K562 (cell line): ENCODE data around the gene MYO10. TPM values are rescaled to one million over a fixed set of nuclear protein-coding genes. Genes with fewer than 3 reads are reported as not detected.

Source experiments
- ATAC-seq: fragments of 200-7000 bp; cut with Tn5 transposase; 3 replicates; pipeline ENCODE4 v1.9.1; 2020; ENCODE audit warnings: moderate library complexity
- BruUV-seq: library from RNA; stranded (reverse); fragments of 400-500 nt; replicated peaks from 2 replicates; lab custom pipeline; 2021; lab: Mats Ljungman, UMichigan
- CTCF ChIA-PET: fragments of 300-600 bp; formaldehyde crosslinking; extraction: SDS; loops from one replicate; lab custom pipeline; 2021; ENCODE audit warnings: low intra/inter-chr PET ratio; lab: Yijun Ruan, JAX
- POLR2A ChIA-PET: fragments of 300-600, 350-650 bp; sonication (Branson Sonifier 250); formaldehyde crosslinking; extraction: SDS; loops from one replicate; lab custom pipeline; 2021; ENCODE audit warnings: antibody characterized with exemption, inconsistent platforms; lab: Yijun Ruan, JAX
- DNase-seq, 4 experiments: peaks; one replicate each; pipeline versions ENCODE4 v3.0.0 to v3.0.0-alpha.2; 2011 to 2018; ENCODE audit warnings: low spot score in 3 of 4, mixed read lengths in 3 of 4; ENCODE audit errors: extremely low read depth in 1 of 4
- FAIRE-seq: peaks from 2 replicates; lab custom pipeline; 2011; peaks lifted over from hg19 to GRCh38; lab: Jason Lieb, UNC
- H2AFZ ChIP-seq: 2 replicates; pipeline ENCODE4 v1.6.0; 2011; ENCODE audit warnings: low read depth, low read length, control low read depth, inconsistent platforms
- H3K27ac ChIP-seq: fragments of 200-600 bp; 3 replicates; pipeline ENCODE4 v1.8.0; 2011; ENCODE audit warnings: low read depth, mild to moderate bottlenecking, control low read depth, inconsistent platforms, low read length, moderate library complexity, mixed read lengths; ENCODE audit errors: extremely low read depth
- H3K27me3 ChIP-seq, 2 experiments: fragments of 300-600 bp in 1 of 2; 2 replicates in 1 of 2; 3 replicates in 1 of 2; pipeline versions ENCODE4 v1.6.0 to v1.8.0; 2011; ENCODE audit warnings: inconsistent platforms in 2 of 2, low read length in 2 of 2, mild to moderate bottlenecking in 1 of 2, mixed read lengths in 1 of 2, moderate library complexity in 1 of 2; ENCODE audit not compliant: control insufficient read depth in 2 of 2, insufficient read depth in 2 of 2
- H3K36me3 ChIP-seq: fragments of 300-600 bp; 3 replicates; pipeline ENCODE4 v1.8.0; 2011; ENCODE audit warnings: mild to moderate bottlenecking, low read length, inconsistent platforms; ENCODE audit not compliant: control insufficient read depth, insufficient read depth
- H3K4me1 ChIP-seq, 2 experiments: fragments of 200-600 bp in 1 of 2; replicated peaks in 1 of 2; 2 replicates in 1 of 2; 3 replicates in 1 of 2; pipeline versions ENCODE4 v1.5.1 to v1.8.0; 2011; ENCODE audit warnings: inconsistent platforms in 2 of 2, low read length in 2 of 2, mild to moderate bottlenecking in 1 of 2, mixed read lengths in 1 of 2, moderate library complexity in 1 of 2; ENCODE audit not compliant: control insufficient read depth in 2 of 2, insufficient read depth in 2 of 2
- H3K4me2 ChIP-seq: 2 replicates; pipeline ENCODE4 v1.6.1; 2011; ENCODE audit warnings: low read length, control low read depth, inconsistent platforms, mixed read lengths; ENCODE audit not compliant: insufficient read depth
- H3K4me3 ChIP-seq: fragments of 200-600 bp; sonication (generic), shearing (Covaris generic); 2 replicates; pipeline ENCODE4 v1.5.1; 2016; ENCODE audit warnings: control low read depth, inconsistent platforms
- H3K79me2 ChIP-seq: fragments of 200-600 bp; 3 replicates; pipeline ENCODE4 v1.8.0; 2011; ENCODE audit warnings: low read length, inconsistent platforms; ENCODE audit not compliant: control insufficient read depth, insufficient read depth
- H3K9ac ChIP-seq, 2 experiments: 2 replicates each; pipeline versions ENCODE4 v1.6.0 to v1.6.1; 2011; ENCODE audit warnings: low read depth in 2 of 2, low read length in 2 of 2, control low read depth in 1 of 2, inconsistent platforms in 1 of 2, mild to moderate bottlenecking in 1 of 2, mixed read lengths in 1 of 2; ENCODE audit not compliant: insufficient read depth in 1 of 2
- H3K9me1 ChIP-seq: one replicate; pipeline ENCODE4 v1.6.0; 2011; ENCODE audit warnings: inconsistent platforms, mild to moderate bottlenecking, low read length, moderate library complexity; ENCODE audit not compliant: control insufficient read depth, insufficient read depth
- H3K9me3 ChIP-seq: replicated peaks from 2 replicates; pipeline ENCODE4 v1.5.1; 2011; ENCODE audit warnings: low read depth, low read length, inconsistent platforms; ENCODE audit not compliant: control insufficient read depth, insufficient read depth
- H4K20me1 ChIP-seq: replicated peaks from 2 replicates; pipeline ENCODE4 v1.6.1; 2011; ENCODE audit warnings: low read length, inconsistent platforms, mixed read lengths; ENCODE audit not compliant: control insufficient read depth, insufficient read depth
- CHD4 ChIP-seq: fragments of 200-600 bp; sonication (generic); IDR thresholded peaks from 3 replicates; pipeline ENCODE4 v1.6.1; 2012; ENCODE audit warnings: low read depth, mild to moderate bottlenecking, mixed read lengths, low read length, inconsistent platforms; ENCODE audit not compliant: insufficient read depth, insufficient replicate concordance, poor library complexity, severe bottlenecking
- CREB5 ChIP-seq: fragments of 250-450 bp; sonication (Bioruptor Pico); IDR thresholded peaks from 2 replicates; pipeline ENCODE4 v1.5.0; 2020; ENCODE audit warnings: mild to moderate bottlenecking
- KHSRP ChIP-seq: fragments of 450-650 bp; IDR thresholded peaks from 2 replicates; pipeline ENCODE4 v1.6.1; 2017
- KLF13 ChIP-seq: fragments of 450-650 bp; IDR thresholded peaks from 2 replicates; pipeline ENCODE4 v1.6.1; 2016; ENCODE audit warnings: missing genetic modification characterization, low read depth, mild to moderate bottlenecking, missing compliant biosample characterization, moderate library complexity, borderline replicate concordance
- MEIS2 ChIP-seq: fragments of 450-650 bp; IDR thresholded peaks from 2 replicates; pipeline ENCODE4 v1.6.1; 2014; ENCODE audit warnings: mild to moderate bottlenecking; ENCODE audit not compliant: partially characterized antibody
- MNT ChIP-seq, 2 experiments: fragments of 450-650 bp; conservative IDR thresholded peaks; 2 replicates each; pipeline ENCODE4 v1.6.1; 2017; ENCODE audit warnings: mild to moderate bottlenecking in 2 of 2, moderate library complexity in 2 of 2
- NCOA6 ChIP-seq: fragments of 450-650 bp; IDR thresholded peaks from 2 replicates; pipeline ENCODE4 v1.6.1; 2017; ENCODE audit warnings: mild to moderate bottlenecking
- PREB ChIP-seq: sonication (generic); formaldehyde crosslinking; IDR thresholded peaks from 2 replicates; pipeline ENCODE4 v1.8.1; 2023; ENCODE audit warnings: mild to moderate bottlenecking, missing genetic modification reagents
- RCOR1 ChIP-seq, 2 experiments: IDR thresholded peaks; 2 replicates each; pipeline ENCODE4 v1.6.1; 2012; ENCODE audit warnings: low read depth in 2 of 2, low read length in 2 of 2, borderline replicate concordance in 1 of 2, improper control_type of control experiment in 1 of 2
- TSHZ1 ChIP-seq: fragments of 250-450 bp; sonication (Bioruptor Pico); IDR thresholded peaks from 2 replicates; pipeline ENCODE4 v1.4.0; 2020; ENCODE audit warnings: mild to moderate bottlenecking, moderate library complexity
- WGBS: fragments of 100-300 bp; shearing (Covaris generic); methylation state at CpG from one replicate; pipeline ENCODE4 v1.1.6; 2016; ENCODE audit warnings: low coverage, mixed read lengths; ENCODE audit not compliant: insufficient coverage; ENCODE audit errors: missing lambda C conversion rate; 5-methylcytosine and 5-hydroxymethylcytosine counted together
- in situ Hi-C: fragments of 300-500 bp; cut with MboI; formaldehyde crosslinking; loops from 4 replicates; pipeline ENCODE4 v1.15.0; 2018; ENCODE audit warnings: inconsistent platforms, mixed read lengths
- intact Hi-C: fragments of 100-400 bp; cut with micrococcal nuclease; formaldehyde crosslinking; loops from 2 replicates; pipeline ENCODE4 v1.14.2; 2022
- polyA plus RNA-seq, 8 experiments: library from polyadenylated mRNA; depleted of rRNA in 4 of 8; stranded (reverse) in 5 of 8; unstranded in 3 of 8; fragments of >200 nt; fragmentation: Nextera tagmentation in 2 of 8; fragmentation: Illumina TruSeq in 1 of 8; extraction: Ambion mirVana in 2 of 8; extraction: Trizol in 1 of 8; gene quantifications; 2 replicates each; pipeline versions ENCODE4 v1.2.1 to v1.2.3, GENCODE V29; 2011 to 2014; ENCODE audit warnings: inconsistent platforms in 1 of 8, missing spikeins in 1 of 8
- total RNA-seq, 7 experiments: library from RNA; depleted of rRNA in 6 of 7; stranded (reverse); fragments of >200 nt in 6 of 7; fragmentation: Illumina TruSeq in 2 of 7; extraction: Trizol in 2 of 7; gene quantifications; 2 replicates each; pipeline versions ENCODE4 v1.2.1 to v1.2.3, GENCODE V29; 2011 to 2021; ENCODE audit warnings: low replicate concordance in 1 of 7

MYO10 gene
- total and polyA plus RNA-seq, 9 of the 15 experiments (the other 6 are each of a cell fraction or from before 2014, with no cell fraction given), result 0.04 to 0.24 TPM; not detected in 7

- FAIRE-seq (no peak), DNase-seq (no peak), ATAC-seq (no peak)
- ChIA-PET CTCF (no interaction called here), POLR2A (interaction anchor here (1.5 kb wide), 1 partner anchor 21 kb away, joined by 3 read pairs; no protein-coding TSS in a partner anchor)
- WGBS, result 5% methylated on average over 31 of the region's 31 CpGs
- Histone ChIP-seq H3K4me1 (peaks cover 0 to 11% of the 10 kb centered on the region in 2 experiments; a peak in 1 of 5 replicates), H3K9me1 (no peaks in the 10 kb centered on the region), H4K20me1 (no peaks in the 10 kb centered on the region), H3K79me2 (no peaks in the 10 kb centered on the region), H3K4me3 (no peak overlapping the region), H3K4me2 (no peak overlapping the region), H3K9ac (no peak overlapping the region), H3K9me3 (no peaks in the 10 kb centered on the region), H3K27ac (no peak overlapping the region), H3K27me3 (peaks cover 22 to 29% of the 10 kb centered on the region in 2 experiments; a peak in 4 of 5 replicates), H2AFZ (no peak overlapping the region), H3K36me3 (no peaks in the 10 kb centered on the region)
- in situ Hi-C loops, result no loop called here
- intact Hi-C loops, result no loop called here
- no TSS peak for BruUV-seq
- TF ChIP-seq KHSRP (no peak), CHD4 (no peak), MEIS2 (no peak), PREB (CRISPR knock-in tag) (no peak), KLF13 (no peak), MNT (conservative IDR thresholded peaks at IDR 0.05) (no peak), TSHZ1 (CRISPR knock-in tag) (no peak), CREB5 (CRISPR knock-in tag) (no peak), RCOR1 (IDR thresholded peaks at IDR 0.05; ENCODE audit: borderline replicate concordance in 1 of 2, low read depth in 2 of 2, low read length in 2 of 2) (no peak), NCOA6 (no peak)
Measured at GRCh38 chr5:16615741-16616535, 320.1 kb downstream of the MYO10 start.
